GM19043 (cell line): ENCODE measurements around the gene ARHGAP15.

ENCODE experiments used
- ATAC-seq: cut with Tn5 transposase; IDR thresholded peaks from one replicate; pipeline ENCODE4 v1.9.1; 2021; ENCODE audit warnings: low read depth; ENCODE audit not compliant: unreplicated experiment

Gene ARHGAP15

DNA sequence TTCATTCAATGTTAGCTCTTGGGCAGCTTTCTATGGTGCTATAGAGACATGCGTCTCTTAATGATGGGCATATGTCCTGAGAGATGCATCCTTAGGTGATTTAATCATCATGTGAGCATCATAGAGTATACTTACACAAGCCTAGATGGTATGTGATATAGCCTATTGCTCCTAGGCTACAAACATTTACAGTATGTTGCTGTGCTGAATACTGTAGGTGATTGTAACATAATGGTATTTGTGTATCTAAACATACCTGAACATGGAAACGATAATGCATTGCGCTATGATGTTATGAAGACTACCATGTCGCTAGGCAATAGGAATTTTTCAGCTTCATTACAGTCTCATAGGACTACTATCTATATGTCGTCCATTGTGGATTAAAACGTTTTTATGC is 89.4 kb downstream of the ARHGAP15 start:
- ATAC-seq = no peak

GRCh38 chr2:143219266-143219665 is 90.0 kb downstream of the ARHGAP15 start:
- ATAC-seq = no peak

DNA sequence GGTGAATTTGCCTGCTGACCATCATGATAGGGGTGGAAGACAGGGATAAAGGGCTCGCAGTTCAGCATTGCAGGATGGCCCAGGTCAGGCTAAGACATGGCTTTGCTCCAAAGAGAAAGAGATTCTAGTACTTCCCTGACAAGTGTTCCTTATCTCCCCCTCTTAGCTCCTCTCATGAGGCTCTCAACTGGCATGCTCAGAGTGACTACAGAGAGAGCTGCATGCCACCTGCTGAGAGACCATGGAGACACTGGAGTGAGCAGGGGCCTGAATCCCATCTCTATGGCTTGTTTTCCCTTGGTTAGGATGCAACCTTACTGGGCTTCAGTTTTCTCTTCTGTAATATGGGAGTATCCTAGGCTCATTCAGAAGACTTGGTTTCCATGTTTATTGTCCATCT is 94.3 kb downstream of the ARHGAP15 start:
- no peak for ATAC-seq

GRCh38 chr2:143225931-143226330 is 96.7 kb downstream of the ARHGAP15 start:
- ATAC-seq = no peak

DNA sequence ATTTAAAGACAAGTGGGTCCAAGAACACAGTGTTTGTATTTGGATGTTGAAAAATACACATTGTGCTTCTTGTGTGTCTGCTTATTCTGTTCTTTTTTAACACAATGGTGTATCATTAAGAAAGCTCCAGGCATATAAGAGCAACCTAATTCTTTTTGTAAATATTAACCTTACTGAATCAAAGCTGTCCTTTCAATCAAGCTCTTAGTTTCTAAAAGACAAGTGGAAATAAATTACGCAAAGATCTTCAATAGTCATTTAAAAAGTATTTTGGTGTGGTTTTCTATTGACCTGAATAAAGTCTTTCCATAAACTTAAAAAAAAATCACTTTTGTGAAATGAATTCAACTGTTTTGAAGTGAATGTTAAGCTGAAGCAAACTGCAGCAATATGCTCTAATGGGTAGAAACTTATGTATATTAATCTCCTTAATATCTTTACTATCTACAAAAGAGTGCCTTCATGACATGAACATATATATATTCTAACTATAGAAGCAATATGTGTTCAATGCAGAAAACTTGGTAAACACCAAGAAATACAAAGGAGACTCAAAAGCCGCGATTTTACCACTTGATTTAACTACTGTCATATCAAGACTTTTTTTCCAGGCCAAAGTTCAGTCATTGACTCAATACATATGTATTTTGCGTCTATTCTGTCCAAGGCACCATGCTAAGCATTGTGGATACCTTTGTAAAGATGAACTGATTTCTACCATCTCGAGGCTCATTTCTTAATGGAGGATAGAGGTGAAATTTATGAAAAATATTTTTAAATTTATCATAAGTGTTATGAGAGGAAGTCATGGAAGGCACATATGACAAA is 97.7 kb downstream of the ARHGAP15 start:
- no peak for ATAC-seq

GRCh38 chr2:143229411-143229810 is 100.2 kb downstream of the ARHGAP15 start:
- ATAC-seq = no peak

DNA sequence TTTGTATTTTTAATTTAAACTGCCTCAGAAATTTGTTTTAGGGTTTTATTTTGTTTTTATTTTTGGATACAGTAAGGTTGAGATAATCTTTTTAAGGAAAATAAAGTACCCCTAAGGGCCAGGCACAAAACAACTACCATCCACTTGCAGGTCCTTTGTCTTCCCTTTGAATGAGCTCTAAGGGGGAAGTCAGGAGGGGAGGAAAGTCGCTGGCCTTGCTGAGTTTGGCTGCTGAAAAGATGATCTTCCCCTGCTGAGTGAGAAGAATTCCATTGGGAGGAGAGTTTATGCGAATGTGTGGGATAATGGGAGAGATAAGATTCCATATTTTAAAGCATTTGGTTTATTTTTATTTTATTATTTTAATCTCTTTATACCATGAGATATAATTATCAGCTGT is 100.7 kb downstream of the ARHGAP15 start:
- no peak for ATAC-seq

GRCh38 chr2:143230506-143231253 is 101.5 kb downstream of the ARHGAP15 start:
- ATAC-seq = no peak

GRCh38 chr2:143231254-143231645 is 102.0 kb downstream of the ARHGAP15 start:
- ATAC-seq = no peak

DNA sequence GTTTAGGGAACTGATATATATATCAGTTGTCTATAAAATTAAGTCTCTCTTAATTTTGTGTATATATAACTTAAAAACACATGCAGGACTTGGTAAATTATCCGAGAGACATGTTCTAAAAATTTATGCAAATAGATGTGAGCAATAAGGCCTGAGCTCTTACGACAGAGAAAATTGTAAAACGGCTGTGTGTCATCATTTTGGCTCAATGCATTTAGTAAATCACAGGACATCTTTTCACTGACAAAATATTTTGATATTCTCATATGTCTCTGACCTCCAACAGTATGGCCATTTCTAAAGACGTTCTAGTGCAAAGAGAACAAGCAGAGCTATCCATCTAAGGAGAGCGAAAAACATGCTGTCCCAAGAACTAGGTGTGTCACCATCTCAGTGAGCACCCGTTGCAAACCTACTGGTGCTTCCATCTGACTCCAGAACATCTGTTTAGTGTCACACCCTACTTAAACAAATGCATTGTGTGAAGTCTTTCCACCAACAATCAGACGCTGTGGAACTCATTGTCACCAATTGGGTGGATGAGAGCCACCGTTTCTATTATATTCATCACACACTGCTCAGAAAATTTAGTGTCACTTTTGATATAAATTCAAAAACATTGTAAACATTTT is 108.0 kb downstream of the ARHGAP15 start:
- no peak for ATAC-seq

DNA sequence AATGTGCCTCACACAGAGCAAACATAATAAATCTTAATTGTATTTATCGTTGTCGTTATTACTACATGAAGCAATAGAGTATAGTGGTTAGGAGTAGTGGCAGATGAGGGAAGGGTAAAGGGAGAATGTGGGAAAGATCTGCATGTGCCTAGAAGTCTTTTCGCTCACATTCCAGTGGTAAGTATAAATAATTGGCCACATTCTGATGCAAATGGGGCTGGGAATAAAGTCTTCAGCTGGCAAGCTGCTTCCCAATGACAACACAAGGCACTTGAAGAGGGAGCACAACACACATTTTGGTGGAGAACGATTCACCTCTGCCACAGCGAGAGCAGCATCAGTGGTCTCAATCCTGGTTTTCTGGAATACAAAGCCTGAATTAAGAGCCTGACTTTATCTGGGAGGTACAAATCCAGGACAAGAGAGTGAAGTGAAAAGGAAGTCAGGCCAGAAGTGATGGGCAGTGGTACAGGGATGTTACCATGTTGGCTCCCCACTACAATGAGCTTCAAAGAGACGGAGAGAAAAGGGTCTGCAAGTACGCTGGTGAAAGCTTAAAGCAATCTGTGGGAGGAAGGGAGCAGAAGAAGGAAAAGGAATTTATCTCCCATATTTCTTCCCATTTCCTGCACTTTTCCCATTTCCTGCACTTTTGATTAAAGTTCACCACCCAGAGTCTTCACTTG is 112.3 kb downstream of the ARHGAP15 start:
- ATAC-seq = no peak

- no peak for ATAC-seq
Observed at GRCh38 chr2:143246246-143246645, 117.0 kb downstream of the ARHGAP15 start.

GRCh38 chr2:143246815-143247744 is 117.9 kb downstream of the ARHGAP15 start:
- ATAC-seq = no peak

GRCh38 chr2:143248631-143249030 is 119.4 kb downstream of the ARHGAP15 start:
- ATAC-seq = no peak

DNA sequence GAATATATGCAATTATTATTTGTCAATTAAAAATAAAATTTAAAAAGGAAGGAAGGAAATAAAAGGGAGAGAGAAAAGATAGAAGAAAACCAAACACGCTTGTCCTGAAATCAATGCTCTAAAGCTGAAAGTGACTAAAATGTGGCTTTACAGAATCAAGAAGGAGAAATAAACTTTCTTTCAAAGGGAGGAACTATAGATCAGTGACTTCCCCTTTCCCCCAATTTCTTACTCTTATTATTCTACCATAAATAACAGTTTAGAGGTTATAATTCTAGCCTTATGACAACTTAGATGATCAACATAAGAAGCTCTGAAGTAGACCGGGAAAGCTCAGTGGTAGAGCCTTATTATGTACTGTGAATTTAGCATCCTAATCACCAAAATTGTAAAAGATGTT is 122.5 kb downstream of the ARHGAP15 start:
- no peak for ATAC-seq

DNA sequence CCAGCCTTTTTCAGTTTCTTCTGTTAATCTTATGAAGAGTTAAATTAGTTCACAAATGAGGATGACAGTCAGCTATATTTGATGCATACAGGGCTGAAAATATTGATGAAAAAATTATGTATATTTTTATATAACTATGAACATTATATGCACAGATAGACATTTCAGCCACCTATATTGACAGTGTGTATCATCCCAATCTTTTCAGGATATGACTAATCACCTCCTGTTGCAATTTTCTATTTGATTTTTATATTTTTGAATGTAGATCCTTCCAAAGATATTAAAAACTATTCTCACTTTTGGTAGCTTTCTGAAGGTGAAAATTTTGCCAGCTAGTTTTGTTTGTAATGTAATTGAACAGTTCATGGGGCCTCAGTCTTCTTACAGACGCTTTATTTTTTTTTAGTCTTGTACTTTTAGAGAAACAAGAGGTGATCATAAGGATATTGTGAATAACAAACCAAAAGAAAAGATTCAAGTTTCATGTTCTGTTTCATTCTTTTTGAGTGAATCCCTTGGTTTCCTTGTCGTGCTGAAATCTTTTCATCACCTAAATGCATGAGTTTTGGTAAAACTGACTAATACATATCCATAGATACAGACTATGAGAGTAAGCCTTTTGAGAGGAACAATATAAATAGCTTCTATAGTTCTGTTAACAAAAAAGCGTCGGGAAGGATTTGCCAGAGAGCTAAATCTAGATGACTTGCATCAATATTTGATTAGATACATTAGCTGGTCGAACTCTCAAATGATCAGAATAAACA is 123.1 kb downstream of the ARHGAP15 start:
- ATAC-seq = no peak

DNA sequence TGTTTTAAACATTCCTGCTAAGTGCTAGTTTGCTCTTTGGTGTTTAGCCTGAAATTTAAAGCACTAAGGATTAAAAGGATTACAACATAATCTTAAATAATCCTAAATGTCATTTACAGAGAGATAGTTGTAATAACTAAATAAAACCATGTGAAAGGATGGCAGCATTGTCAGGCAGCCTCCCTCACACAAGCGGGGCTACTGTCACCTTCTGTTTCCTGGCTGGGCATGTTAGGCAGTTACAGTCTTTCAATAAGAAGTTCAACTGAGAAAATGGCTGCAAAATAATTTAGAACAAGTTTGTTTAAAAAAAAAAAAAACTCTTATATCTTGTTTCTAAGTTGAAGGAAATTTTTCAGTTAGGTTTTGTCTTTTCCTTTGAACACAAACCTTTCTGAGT is 124.9 kb downstream of the ARHGAP15 start:
- ATAC-seq = no peak

- no peak for ATAC-seq
Observed at GRCh38 chr2:143255086-143255485, 125.9 kb downstream of the ARHGAP15 start.

- no peak for ATAC-seq
Observed at GRCh38 chr2:143255899-143256298, 126.7 kb downstream of the ARHGAP15 start.
